Renal cortical epithelial cell (primary cell): ENCODE results near the gene ATP6V0D1. TPM values are rescaled to one million over a fixed set of nuclear protein-coding genes. Genes with fewer than 3 reads are reported as not detected.
A peak's percentile ranks its signal among the peaks of the same experiment; 100 is the strongest.

ENCODE experiments used
- DNase-seq: peaks from one replicate; pipeline ENCODE4 v3.0.0-alpha.2; 2011; ENCODE audit warnings: low read depth
- total RNA-seq: library from RNA; depleted of rRNA; stranded (reverse); fragments of >200 nt; gene quantifications from 2 replicates; pipeline ENCODE4 v1.2.3, GENCODE V29; 2014

Gene ATP6V0D1
- total RNA-seq, 1 donor from 2014 or later: 183 TPM

- no peak for DNase-seq
Observed at GRCh38 chr16:67463059-67463458, 17.9 kb downstream of the ATP6V0D1 start.

GRCh38 chr16:67462279-67462655 is 18.7 kb downstream of the ATP6V0D1 start:
- no peak for DNase-seq

DNA sequence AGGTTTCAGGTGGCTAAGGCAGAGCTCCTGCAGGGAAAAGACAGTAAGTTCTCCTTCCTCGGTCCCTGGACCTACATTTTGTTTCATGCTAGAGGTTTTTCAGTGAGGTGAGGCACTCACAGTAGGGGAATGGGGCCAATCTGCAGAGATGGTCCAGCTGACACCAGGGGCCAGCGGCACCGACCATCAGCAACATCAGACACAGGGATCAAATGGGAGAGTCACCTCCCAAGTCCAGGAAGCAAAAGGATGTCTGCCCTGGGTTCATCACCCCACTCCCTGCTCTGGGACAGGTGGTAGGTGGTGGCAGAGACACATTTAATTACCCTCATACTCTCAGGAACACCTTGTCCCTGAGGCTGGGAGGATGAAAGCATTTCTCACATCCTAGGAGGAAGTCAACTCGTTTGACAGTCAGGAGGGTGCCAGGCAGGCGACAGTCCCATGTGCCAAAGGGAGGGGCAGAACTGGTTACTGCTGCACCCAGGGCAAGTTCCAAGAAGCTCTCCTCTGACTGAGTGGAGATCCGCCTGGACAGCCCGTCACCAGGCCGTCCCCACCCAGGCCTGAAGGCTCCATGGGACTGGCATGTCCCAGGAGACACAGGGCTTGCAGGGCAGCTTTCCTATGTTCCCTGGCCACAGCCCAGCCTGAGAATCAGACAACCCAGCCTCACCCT is 19.2 kb downstream of the ATP6V0D1 start:
- no peak for DNase-seq

- no peak for DNase-seq
Observed at GRCh38 chr16:67460961-67461360, 20.0 kb downstream of the ATP6V0D1 start.

- DNase-seq: no peak
Observed at GRCh38 chr16:67460168-67460567, 20.8 kb downstream of the ATP6V0D1 start.

DNA sequence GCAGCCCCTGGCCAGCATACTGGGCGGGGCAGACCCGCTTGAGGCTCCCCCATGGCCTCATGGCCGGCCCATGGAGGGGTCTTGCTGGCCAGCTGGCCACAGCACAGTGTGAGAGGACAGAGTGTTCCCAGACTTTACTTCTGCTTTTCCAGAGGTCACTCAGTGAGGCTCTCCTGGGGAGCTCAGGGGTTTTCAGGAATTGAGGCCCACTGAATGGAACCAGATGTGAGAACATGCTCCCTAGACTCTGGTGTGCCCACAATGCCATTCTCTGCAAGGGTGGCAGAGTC is 21.2 kb downstream of the ATP6V0D1 start:
- no peak for DNase-seq

- DNase-seq: no peak
Observed at GRCh38 chr16:67459066-67459860, 21.7 kb downstream of the ATP6V0D1 start.

DNA sequence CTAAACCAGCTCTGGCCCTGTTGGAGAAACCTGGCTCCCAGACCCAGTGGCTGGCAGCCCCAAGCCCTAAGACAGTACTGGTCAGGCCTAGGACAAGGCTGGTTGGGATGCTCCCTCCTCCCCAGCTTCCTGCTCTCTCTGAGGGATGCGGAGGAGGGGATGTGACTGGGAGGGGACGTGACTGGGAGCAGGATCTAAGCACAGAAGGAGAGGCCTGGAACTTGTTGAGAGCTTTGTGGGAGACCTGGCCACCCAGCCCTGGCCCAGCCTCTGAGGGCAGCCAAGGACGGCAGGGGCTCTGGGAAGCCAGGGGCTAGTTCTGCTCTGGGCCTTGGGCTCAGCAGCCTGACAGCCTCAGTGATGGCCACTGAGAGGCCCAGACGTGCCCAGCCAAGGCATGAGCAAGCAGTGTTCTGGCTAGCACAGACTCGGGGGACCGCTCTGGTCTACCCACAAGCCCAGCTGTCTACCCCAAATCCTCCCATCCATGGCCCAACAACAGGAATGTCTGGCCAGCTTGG is 22.8 kb downstream of the ATP6V0D1 start:
- no peak for DNase-seq

GRCh38 chr16:67457611-67458010 is 23.3 kb downstream of the ATP6V0D1 start:
- DNase-seq: no peak

DNA sequence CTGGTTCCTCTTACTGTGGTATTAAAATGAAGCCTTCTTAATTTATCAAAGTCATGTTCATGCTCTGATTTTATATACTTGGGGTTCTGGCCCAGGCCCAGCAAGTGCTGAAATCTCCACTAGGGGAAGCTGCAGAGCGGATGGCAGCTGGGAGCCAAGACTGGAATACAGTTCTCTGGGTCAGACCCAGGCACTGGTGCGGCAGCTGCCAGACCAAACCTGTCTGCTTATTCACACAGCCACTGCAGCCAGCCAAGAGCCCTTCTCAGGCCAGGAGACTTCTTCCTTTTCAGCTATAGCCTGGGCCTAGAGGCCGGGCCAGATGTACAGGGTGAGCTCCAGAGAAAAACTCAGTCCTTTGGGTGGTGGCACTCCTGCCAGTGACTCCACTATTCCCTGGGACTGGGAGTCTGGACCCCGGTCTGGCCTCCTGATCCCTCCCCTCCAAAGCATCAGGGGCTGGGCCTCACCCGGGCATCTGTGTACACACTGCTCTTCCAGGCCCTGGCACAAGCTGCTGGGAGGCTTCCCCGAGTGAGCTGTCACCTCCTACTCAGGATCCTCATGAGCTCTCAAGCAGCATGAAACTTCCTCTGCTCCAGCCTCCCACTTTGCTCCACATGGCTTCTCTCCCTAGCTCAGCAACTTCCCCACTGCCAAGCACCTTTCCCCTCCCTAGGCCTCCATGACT is 24.4 kb downstream of the ATP6V0D1 start:
- DNase-seq: no peak

GRCh38 chr16:67454852-67455251 is 26.1 kb downstream of the ATP6V0D1 start:
- no peak for DNase-seq

DNA sequence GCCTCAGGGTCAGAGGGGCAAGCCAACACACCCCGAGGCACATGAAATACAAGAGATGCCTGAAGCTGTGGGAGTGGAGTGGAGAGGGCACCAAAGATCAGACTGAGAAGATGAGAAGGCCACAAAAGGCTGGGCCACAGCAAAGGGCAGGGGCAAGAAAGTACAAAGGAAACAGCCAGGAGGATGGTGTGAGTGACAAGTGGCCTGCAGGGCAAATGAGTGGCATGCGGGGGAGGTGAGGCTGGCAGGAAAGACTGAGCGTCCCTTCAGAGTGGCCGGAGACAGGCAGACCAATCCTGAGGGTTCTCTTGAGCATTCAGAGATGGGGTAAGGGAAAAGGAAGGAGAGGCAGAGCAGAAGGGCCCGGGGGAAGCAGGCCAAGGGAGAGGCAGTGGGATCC is 26.9 kb downstream of the ATP6V0D1 start:
- DNase-seq: no peak

DNA sequence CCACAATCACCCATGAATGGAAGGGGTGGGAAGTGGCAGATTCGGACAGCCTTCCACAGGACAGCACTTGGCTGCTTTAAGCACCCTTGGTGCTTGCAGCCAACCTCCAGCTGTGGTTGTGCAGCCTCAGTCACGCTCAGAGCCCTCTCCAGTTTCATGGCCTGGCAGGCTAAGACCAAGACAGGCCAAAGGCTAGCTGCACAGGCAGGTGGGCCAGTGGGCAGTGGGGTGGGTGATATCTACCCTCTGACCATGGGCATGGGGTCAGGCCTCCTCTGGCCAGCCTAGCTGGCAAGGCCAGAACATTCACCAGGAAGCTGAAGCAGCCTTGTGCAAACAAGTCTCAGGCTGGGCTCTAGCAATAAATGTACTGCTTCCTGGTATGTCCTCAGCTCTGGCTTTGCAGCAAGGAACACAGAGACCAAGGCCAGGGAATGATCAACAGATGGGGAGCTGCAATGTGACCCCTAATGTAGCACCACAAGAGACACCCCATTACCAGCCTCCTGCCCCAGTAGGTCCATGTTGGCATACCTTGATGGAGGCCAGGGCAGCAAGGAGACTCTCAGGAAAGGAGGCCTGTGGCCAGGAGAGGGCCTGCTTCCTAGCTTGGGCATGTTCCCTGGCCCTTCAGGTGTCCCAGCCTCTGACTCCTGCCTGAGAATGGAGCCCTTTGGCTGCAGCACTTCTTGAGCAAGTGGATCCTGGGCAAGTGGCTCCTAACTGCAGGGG is 29.1 kb downstream of the ATP6V0D1 start:
- no peak for DNase-seq

- no peak for DNase-seq
Observed at GRCh38 chr16:67451061-67451703, 29.8 kb downstream of the ATP6V0D1 start.

DNA sequence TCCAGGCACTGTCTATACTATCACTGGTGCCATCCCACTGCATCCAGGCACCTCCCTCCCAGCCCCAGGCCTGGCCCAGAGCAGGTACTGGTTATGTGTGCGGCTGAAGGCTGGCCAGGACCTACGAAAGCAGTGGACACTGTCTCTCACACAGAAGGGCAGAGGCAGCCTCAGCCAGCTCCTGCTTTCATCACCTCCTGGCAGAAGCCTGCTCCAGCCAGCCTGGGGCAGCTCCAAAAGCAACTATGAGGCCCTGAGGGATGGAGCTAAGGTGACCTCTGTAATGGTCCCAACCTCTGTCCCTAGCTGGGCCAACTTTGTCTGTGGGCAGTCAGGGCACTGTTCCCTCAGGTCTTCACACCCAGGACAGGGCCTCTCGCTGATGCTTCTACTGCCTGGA is 31.2 kb downstream of the ATP6V0D1 start:
- DNase-seq: no peak

DNA sequence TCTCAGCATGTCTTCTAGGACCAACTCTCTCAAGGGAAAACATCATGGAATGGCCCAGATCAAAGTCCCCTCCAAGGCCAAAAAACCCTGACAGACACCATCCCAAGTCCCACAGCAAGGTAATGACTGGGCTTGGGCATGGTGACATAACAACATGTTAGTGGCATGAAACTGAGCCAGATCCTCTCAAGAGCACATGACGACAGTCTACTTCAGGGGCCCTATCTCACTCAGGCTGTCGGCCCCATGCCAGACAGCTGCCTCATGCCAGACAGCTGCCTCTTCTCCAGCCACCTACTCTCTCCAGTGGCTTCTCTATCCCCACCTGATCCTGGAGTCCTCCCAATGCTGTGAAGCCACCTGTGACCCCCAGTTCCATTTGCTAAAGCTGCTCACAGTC is 31.6 kb downstream of the ATP6V0D1 start:
- no peak for DNase-seq

DNA sequence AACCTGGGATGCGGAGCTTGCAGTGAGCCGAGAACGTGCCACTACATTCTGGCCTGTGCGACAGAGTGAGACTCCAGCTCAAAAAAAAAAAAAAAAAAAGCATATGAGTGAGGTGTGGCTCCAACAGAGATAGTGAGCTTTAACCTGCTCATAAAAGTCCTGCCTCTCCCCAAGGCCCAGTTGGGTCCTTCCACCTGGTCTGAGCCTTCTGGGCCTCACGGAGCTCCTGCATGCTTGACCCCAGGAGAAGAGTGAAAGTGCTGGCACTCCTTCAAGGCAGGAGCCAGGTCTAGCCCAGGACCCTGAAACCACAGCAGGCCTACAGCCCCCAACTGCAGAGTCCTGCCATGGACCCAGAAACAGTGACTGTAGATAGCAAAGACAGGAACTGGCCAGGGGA is 32.4 kb downstream of the ATP6V0D1 start:
- no peak for DNase-seq

DNA sequence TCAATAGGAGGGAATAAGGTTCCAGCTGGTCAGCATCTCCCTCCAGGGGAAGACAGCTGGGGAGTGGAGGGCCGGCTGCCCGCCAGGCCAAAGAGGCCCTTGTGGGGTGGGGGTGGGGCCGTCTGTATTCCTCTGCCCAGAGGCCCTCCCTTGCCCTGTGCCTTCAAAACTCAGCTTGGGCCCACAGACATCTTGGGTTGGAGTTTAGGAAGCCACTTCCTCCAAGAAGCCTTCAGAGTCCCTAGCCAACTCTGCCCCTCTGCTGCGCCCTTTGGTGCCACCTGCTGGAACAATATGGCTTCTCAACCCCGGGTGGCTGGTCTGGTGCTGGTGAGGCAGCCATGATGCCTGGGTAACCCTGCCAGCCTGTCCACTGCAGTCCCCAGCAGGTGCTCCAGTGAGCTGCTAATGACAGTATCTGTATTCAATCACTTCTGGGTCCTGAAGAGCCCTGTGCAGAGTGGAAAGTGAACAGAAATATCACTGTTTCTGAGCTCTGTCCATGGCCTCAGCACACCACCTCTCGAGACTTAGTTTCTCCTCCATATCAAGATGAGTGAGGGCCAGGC is 33.4 kb downstream of the ATP6V0D1 start:
- DNase-seq: no peak

GRCh38 chr16:67446968-67447507 is 33.9 kb downstream of the ATP6V0D1 start:
- DNase-seq: no peak

DNA sequence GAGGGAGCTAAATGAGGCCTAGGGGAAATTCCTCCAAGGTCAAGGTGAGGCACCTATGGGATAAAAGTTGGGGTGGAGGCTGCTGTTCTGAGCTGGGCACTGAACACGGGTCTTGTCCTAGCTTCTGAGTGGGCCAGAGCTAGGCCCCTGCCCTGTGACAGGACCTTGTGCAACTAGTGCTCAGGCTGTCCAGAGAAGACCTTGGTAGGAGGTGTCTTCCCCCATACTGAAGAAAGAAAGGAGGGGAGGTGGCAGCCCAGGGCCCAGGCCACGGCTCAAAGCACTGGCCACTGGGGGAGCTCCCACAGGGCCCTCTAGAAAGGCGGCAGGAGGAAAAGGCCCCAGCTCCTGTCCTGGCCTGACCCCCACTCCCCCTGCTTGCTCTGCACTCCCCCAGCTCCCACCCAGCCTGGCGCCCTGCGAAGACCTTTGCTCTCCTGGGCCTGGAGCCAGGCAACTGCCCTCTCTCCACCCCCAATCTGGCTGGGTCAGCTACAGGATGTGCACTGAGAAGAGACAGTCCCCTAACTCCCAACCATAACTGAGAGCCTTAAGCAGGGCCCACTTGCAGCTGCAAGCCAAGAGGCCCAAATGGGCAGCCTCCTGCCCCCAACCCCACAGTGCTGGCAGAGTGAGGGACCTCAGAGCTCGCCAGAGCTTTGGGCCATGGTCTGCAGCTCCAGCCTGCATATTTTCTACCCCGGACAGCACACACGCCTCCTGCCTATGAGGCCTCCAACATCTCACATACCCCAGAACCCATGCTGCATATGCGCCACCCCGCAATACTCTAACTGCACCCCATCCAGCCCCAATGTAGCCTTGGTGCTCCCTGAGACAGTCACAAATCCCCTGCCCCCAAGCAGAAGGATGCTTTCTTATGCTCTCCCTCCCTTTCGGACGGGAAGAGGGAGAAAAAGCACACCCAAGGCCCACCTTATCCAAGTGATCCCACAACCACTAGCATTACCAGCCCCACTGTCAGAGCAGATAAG is 34.7 kb downstream of the ATP6V0D1 start:
- peak; percentile 33 for DNase-seq
